Hematopoietic multipotent progenitor cell treated with erythropoietin and hydrocortisone succinate and interleukin-3 and kit ligand, for 4 days (in vitro differentiated cells): ENCODE results near the gene WDFY4.

Experiments
- DNase-seq: peaks from one replicate; pipeline ENCODE4 v3.0.0-alpha.2; 2015

WDFY4 gene

DNA sequence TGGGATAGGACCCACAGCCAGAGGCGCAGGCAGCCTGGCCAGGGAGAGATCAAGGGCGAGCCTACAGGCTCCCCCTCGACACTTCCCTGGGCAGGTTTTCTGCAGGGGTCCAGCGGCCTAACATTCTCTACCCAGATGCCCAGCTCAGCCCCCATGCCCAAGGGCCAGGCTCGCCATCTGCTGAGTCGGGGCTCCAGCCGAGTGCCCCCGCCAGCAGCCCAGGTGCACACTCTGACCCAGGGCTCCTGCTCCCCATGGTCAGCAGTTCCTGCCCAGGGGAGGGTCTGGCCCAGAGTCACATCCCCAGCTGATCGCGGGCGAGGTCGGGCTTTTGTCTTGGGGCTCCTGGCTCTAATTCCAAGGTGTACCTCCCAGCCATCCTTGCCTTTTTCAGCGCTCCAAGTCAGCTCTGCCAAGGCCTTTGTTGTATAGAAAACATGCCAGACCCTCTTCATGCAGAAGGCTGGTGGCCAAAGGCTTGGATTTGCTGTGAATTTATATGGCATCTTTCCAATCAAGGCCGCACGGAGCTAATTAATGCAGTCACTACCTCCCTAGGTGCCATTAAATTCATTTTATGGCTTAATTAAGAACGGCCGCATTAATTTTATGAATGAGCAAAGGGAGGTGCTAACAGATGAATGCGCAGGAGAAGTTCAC, 134.3 kb downstream of the WDFY4 start:
- DNase-seq = no peak

- no peak for DNase-seq
These were observed 135.1 kb downstream of the WDFY4 start for GRCh38 chr10:48819783-48820182.

DNA sequence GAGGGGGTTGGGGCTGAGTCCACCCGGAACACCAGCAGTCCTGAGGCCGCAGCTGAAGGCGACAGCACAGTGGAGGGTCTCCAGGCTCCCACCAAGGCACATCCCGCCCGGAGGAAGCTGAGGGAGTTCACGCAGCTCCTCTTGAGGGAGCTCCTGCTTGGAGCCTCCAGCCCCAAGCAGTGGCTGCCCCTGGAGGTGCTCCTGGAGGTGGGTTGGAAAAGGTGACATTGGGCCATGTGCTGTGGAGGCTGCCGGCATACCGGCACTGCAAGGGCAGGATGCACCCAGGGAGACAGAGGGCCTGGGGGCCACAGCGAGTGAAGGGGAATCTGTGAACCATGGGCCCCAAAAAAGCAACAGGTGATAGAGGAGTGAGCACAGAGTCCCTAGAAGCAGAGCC, 135.6 kb downstream of the WDFY4 start:
- DNase-seq = no peak

DNA sequence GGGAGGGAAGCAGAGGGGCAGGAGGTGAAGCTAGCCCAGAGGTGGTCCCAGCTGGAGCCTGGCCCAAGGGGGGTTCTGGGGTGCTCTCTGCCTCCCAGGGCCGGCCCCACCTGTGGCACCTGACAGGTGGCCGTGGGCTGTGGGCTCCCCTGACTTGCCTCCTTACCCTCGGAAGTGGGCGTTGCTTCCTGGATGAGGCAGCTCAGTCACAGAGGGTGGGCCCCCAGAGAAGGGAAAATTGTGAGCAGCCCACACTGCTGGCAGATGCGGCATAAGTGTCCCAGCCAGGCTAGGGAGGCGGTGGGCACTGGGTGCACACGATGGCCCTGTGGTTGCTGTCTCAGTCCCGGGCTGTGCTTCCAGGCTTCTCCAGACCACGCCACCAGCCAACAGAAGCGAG, 136.0 kb downstream of the WDFY4 start:
- no peak for DNase-seq

- DNase-seq = no peak
These were observed 136.4 kb downstream of the WDFY4 start for GRCh38 chr10:48821111-48821510.

DNA sequence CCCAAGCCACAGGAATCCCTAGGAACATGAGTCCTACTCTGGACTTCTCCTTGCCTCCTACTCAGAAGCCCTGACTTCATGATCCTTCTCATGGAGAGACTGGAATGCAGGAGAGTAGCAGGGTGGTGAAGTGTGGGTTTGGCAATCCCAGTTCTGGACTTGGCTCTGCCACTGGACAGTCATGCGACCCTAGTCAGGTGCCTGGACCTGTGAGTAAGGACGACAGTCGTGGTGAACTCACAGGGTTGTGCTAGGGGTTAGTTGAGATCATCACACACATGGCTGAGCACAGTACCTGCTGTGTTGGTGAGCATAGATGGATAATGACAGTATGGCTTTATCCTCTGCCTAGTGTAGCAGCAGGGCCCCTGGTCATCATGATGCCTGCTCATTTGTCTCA, 137.0 kb downstream of the WDFY4 start:
- DNase-seq = no peak

DNA sequence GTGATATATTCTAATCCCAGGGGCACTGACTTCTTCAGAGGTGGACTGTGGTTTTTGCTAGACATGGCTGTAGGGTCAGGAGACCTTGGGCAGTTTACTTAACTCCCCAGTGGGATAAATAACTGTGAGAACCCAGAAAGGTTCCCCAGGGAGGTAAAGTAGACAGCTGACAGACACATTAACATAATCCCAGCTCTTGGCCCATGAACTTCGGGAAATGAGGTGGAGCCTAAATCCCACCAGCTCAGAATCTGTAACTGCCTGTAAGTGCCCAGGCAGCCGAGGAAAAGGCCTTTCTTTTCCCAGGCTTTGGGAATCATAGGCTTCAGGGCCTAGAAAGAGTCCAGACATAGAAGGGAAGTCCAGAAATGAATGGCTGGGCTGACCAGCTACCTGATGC, 149.0 kb downstream of the WDFY4 start:
- no peak for DNase-seq

DNA sequence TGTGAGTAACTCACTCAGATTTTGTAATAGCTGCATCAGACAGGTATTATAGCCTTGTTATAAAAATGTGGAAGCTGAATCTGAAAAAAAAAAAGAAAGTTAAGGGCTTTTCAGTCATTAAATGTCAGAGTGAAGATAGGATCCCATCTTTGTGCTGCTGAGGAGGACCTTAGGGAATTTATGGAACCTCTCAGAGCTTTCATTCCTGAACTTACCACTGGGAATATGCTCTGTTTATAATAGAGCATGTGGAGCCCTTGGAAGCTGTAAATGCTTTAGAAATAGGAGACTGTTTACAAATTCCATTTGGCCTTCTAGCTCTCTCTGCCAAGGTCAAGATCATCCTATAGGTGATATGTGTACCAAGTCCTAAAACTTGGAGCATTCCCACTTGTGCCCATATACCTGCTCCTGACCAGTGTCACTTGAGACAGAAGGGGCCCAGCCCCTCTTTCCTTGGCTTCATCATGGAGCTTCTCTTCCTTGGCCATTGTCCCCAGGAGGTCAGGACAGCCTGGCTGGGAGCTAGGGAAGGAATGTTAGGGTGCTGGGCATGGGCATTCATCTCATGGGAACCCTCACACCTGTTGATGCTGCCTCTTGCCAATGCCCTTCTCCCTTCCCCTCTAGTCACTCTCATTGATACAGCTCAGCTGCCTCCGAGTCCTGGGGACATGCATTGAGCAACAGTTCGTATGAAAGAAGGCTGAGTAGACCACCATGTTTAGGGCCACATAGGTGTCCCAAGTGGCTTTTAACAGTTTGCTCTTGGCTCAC, 149.7 kb downstream of the WDFY4 start:
- DNase-seq = no peak

DNA sequence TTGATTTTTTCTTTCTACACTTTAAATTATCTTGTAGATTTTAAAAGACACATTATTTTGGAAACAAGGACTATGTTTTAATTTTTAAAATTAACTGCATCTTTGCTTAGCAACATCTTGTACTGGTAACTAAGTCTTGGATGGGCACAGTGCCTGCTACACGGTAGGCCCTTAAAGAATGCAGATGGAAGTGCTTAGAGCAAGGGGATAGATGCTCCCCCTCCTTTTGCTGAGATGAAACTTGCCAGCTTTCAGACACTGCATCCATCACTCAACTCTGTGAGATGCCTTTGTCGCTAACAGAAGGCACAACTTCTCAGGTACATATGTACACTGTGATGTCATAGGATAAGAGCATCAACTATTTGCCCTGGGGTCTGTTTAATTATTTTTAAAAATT, 151.1 kb downstream of the WDFY4 start:
- DNase-seq = no peak

- DNase-seq = no peak
These were observed 151.9 kb downstream of the WDFY4 start for GRCh38 chr10:48836605-48837004.

- DNase-seq = no peak
These were observed 154.2 kb downstream of the WDFY4 start for GRCh38 chr10:48838834-48839233.

DNA sequence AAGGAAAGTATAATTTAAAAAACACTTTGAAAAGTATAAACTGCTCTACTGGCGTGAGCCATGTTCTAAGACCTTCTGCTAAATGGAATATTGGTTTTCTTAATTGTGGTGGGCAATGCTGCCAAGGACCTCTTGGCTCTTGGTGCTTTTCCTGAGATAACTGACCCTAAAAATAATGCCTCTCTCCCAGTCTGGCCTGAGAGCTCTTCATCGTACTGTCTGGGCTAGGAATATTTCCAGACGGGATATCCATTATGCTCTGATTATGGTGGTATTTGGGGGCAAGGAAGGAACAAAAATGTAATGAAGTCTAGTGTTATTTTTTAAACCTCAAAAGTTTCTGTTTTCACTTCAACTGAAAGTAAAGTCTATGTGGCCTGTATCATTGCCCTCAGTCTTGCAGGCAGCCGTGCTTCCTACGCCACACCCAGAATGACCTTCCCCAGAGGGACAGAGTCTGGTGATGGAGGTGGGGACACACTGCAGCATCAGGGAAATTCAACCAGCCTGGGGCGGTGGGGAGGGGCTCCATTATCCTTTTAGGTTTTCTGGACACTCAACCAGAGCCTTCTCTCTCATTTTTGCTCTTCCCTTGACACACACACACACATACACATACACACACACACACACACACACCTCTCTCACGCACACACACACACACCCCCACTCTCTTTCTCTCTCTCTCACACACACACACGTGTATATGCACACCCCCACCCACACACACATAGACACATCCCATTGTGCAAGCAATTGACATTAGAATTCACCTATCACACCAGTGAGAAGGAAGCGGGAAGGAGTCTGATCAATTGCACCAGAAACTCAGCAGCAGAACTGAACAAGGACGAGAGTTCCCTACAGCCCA, 155.4 kb downstream of the WDFY4 start:
- no peak for DNase-seq

DNA sequence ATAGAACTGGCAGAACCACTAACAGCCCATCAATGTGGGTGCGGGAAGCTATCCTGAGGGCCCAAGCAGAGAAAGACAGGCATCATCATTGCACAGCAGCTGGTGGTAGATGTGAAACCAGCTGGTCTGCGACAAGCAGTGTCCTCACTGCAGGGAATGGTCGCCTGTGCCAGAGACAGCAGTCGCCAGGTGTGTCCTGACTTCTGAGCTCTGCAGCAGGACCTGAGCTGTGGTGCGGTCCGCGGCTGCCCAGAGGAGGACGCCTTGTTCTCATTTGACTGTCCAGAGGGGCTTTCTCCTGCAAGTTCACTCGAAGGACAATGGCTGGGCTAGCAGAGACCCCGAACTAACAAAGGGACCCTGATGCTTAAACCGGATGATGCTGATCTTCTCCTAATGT, 157.6 kb downstream of the WDFY4 start:
- DNase-seq = no peak

GRCh38 chr10:48843198-48843597, 158.5 kb downstream of the WDFY4 start:
- no peak for DNase-seq

DNA sequence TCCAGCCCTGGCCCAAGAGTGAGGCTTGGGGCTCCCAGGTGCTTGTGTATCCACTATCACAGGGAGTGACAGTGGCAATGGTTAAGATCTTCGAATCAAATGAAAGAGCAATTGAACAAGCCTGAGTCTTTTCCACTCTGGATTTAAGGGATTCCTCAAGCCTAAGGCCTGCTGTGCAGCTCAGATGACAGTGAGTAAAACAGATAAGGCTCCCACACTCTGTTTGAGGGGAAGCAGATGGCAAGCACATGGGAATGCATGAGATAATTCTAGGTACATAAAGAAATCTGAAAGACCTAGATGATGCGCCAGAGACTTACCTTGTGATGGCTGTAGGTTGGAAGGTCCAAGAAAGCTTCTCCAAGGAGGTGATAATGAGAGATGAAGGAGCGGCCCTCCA, 159.9 kb downstream of the WDFY4 start:
- DNase-seq = no peak

DNA sequence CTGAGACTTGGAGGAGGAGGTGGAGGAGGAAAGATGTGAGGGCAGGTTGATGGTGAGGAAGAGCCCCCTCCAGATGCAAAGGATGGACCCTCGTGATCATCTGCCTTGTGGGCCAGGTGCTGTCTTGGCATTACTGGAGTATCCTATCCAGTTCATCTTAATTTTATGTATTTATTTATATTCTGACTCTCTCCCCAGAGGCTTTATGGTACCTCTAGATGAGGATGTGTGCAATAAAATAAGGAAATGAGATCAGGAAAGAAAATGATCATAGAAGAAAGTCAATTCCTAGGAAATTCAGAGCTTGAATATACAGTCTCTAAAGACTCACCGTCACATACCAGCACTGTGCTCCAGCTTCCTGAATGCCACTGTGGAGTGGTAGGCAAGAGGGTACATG, 160.8 kb downstream of the WDFY4 start:
- no peak for DNase-seq

- no peak for DNase-seq
These were observed 163.0 kb downstream of the WDFY4 start for GRCh38 chr10:48847691-48848090.

DNA sequence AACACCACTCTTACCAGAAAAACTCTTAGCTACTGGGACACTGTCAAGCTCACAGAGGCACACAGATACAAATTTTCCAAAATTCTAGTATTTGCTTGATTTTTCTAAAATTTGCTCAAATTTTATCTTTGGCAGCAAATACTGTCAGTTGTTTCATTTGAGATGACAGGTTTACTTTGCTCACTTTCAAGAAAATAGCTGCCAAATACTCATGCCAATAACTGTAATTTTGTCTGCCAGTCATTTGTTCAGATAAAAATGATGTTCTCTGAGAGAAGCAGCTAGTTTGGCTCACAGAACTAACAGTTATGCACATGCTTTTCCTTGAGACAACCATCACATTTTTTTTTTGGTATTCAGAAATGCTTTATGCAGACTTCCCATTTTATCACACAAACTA, 172.2 kb downstream of the WDFY4 start:
- no peak for DNase-seq

- DNase-seq = no peak
These were observed 187.6 kb downstream of the WDFY4 start for GRCh38 chr10:48872234-48872633.

DNA sequence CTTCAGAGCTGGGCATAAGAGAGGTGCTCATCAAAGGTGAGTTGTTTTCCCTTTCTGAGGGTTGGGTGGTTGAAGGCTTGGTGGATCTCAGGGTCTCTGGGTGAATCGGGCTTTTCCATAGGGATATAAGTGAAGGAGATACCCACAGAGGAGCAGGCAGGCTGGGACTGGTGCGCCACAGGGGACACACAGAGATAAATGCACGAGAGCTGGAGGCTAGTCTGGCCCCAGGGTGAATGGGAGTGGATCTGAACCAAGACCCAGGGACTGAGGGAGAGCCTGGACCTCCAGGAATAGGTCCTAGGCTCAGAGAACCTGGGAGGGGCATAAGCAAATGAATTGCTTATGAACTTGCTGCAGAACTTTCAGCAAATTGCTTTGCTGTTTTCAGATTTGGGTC, 193.4 kb downstream of the WDFY4 start:
- DNase-seq = no peak

DNA sequence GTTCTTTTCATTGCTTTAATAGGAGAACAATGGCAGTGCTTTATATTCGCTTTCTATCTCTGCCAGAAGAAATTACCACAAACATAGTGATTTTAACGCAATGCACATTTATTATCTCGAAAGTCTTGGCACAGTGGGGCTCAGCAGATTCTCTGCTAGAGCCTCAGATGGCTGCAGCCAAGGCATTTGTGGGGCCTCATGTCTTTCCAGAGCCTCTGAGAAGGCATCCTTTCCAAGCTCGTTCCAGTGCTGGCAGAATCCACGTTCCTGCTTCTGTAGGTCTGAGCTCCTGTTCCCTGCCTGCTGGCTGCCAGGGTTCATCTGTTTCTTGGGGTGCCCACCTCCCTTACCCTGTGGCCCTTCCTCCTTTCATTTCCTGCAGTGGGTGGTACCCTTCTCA, 194.8 kb downstream of the WDFY4 start:
- DNase-seq = no peak

DNA sequence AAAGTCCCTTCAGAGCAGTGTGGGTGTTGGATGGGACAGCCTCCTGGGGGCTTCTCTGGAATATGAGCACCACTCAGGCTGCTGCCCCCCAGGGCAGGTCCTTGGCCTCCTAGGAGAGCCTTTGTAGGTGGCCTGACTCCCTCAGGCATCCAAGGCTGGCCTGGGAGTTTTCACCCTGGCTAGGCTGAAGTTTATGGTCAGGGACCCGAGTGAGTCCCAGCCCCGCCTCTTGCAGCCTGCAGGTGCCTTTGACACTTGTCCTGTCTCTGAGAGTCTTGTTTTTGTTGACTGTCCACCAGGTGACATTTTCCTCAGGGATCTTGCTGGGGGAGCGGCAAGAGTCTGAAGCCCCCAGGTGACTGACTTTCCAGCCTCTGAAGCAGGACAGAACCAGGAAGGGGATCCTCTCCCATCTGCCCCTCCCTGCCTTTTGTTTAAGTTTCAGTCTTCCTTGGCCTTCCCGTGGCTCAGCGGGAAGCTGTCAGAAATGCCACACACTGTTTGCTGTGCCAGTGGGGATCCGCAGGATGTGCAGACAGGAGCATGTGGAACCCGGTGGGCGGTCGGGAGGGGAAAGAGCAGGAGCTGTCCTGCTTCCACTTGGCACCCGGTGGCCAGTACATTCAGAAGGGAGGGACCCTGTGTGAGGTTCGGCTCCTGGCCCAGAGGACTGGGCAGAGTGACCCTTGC, 195.5 kb downstream of the WDFY4 start:
- no peak for DNase-seq

DNA sequence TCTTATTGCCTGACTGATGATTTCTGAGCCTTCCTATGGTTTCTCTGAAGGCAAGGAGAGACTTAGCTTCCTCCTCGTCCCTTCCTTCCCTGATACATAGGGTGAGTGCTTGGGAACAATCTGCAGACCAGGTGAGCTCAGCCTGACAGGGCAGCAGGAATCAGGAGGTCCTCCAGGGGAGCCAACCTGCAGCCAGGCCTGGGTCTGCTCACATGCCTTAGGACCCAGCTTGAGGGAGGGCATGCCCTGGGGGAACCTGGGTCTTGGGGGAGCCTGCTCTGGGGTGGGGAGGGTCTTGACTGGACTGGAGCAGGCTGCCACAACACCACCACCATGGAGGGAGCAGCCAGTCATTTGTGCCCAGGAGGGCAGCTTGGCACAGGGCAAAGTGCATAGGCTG, 197.3 kb downstream of the WDFY4 start:
- DNase-seq = no peak
